D721Med (cell line): ENCODE measurements around the gene OR13G1.

Source experiments
- DNase-seq: peaks from one replicate; pipeline ENCODE4 v3.0.0; 2011; ENCODE audit warnings: low spot score; ENCODE audit not compliant: insufficient read length
- FAIRE-seq: peaks from 2 replicates; lab custom pipeline; 2011; peaks lifted over from hg19 to GRCh38; lab: Jason Lieb, UNC
- CTCF ChIP-seq: IDR thresholded peaks from 2 replicates; pipeline ENCODE4 v1.5.1; 2012; ENCODE audit warnings: mild to moderate bottlenecking, control low read depth; ENCODE audit not compliant: insufficient read depth; ENCODE audit errors: missing control alignments

OR13G1 gene

GRCh38 chr1:247639381-247639981, 40.1 kb downstream of the OR13G1 start:
- no peak for FAIRE-seq
- no peak for DNase-seq
- TF ChIP-seq CTCF = no peak

GRCh38 chr1:247638781-247639180, 40.8 kb downstream of the OR13G1 start:
- no peak for TF ChIP-seq CTCF
- no peak for DNase-seq
- FAIRE-seq = no peak

- FAIRE-seq = no peak
- no peak for DNase-seq
- TF ChIP-seq CTCF = no peak
Measured at GRCh38 chr1:247638011-247638410, 41.5 kb downstream of the OR13G1 start.

- DNase-seq = no peak
- FAIRE-seq = no peak
- TF ChIP-seq CTCF = no peak
Measured at GRCh38 chr1:247627951-247628350, 51.6 kb downstream of the OR13G1 start.
